ENCODE measurements around the gene IGF2R. TPM values are rescaled to one million over a fixed set of nuclear protein-coding genes. Genes with fewer than 3 reads are reported as not detected.

Gene IGF2R
- total and polyA plus RNA-seq, 2 of the 13 experiments (the other 11 are each of a cell fraction or from before 2014, with no cell fraction given), result 38.3 to 70.0 TPM

GRCh38 chr6:159979136-159979874 lies 10.4 kb downstream of the IGF2R start (continued):
- TF ChIP-seq, protein P1, sequence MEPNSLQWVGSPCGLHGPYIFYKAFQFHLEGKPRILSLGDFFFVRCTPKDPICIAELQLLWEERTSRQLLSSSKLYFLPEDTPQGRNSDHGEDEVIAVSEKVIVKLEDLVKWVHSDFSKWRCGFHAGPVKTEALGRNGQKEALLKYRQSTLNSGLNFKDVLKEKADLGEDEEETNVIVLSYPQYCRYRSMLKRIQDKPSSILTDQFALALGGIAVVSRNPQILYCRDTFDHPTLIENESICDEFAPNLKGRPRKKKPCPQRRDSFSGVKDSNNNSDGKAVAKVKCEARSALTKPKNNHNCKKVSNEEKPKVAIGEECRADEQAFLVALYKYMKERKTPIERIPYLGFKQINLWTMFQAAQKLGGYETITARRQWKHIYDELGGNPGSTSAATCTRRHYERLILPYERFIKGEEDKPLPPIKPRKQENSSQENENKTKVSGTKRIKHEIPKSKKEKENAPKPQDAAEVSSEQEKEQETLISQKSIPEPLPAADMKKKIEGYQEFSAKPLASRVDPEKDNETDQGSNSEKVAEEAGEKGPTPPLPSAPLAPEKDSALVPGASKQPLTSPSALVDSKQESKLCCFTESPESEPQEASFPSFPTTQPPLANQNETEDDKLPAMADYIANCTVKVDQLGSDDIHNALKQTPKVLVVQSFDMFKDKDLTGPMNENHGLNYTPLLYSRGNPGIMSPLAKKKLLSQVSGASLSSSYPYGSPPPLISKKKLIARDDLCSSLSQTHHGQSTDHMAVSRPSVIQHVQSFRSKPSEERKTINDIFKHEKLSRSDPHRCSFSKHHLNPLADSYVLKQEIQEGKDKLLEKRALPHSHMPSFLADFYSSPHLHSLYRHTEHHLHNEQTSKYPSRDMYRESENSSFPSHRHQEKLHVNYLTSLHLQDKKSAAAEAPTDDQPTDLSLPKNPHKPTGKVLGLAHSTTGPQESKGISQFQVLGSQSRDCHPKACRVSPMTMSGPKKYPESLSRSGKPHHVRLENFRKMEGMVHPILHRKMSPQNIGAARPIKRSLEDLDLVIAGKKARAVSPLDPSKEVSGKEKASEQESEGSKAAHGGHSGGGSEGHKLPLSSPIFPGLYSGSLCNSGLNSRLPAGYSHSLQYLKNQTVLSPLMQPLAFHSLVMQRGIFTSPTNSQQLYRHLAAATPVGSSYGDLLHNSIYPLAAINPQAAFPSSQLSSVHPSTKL (CRISPR knock-in tag; IDR thresholded peaks at IDR 0.05), result peak; percentile 54; the same call in 1 of the 2 replicates
- TF ChIP-seq ETV5 (CRISPR knock-in tag; IDR thresholded peaks at IDR 0.05; ENCODE audit: borderline replicate concordance) (no peak), AGO1 (IDR thresholded peaks at IDR 0.05; ENCODE audit: low read depth, low read length, poor library complexity, severe bottlenecking) (no peak), ZC3H13 (CRISPR knock-in tag; IDR thresholded peaks at IDR 0.05) (no peak), RBM22 (optimal IDR thresholded peaks at IDR 0.05; ENCODE audit: low read length) (peak; percentile 78), HOXD1 (CRISPR knock-in tag; IDR thresholded peaks at IDR 0.05) (no peak), U2AF2 (IDR thresholded peaks at IDR 0.05; ENCODE audit: low read depth, low read length) (no peak), FOXM1 (CRISPR knock-in tag; IDR thresholded peaks at IDR 0.05) (no peak), MXD1 (CRISPR knock-in tag; IDR thresholded peaks at IDR 0.05) (no peak), PITX1 (CRISPR knock-in tag; IDR thresholded peaks at IDR 0.05) (peak; percentile 89), SRY (CRISPR knock-in tag; IDR thresholded peaks at IDR 0.05) (no peak), ZNF768 (CRISPR knock-in tag; IDR thresholded peaks at IDR 0.05) (no peak), SPEN (CRISPR knock-in tag; IDR thresholded peaks at IDR 0.05; ENCODE audit: low read depth) (no peak), ZNF263 (CRISPR knock-in tag; IDR thresholded peaks at IDR 0.05) (peak; percentile 42; the same call in 1 of the 2 replicates), ZSCAN21 (CRISPR knock-in tag; IDR thresholded peaks at IDR 0.05; ENCODE audit: borderline replicate concordance) (0 out of 2 replicates have a peak, but pooled peaks have one; percentile 22), ZNF746 (CRISPR knock-in tag; IDR thresholded peaks at IDR 0.05) (no peak), NR0B2 (CRISPR knock-in tag; IDR thresholded peaks at IDR 0.05) (0 out of 2 replicates have a peak, but pooled peaks have one; percentile 20), ZNF644 (CRISPR knock-in tag; IDR thresholded peaks at IDR 0.05; ENCODE audit: low read depth) (peak; percentile 20; the same call in 1 of the 2 replicates)
- TF ChIP-seq, protein P2, sequence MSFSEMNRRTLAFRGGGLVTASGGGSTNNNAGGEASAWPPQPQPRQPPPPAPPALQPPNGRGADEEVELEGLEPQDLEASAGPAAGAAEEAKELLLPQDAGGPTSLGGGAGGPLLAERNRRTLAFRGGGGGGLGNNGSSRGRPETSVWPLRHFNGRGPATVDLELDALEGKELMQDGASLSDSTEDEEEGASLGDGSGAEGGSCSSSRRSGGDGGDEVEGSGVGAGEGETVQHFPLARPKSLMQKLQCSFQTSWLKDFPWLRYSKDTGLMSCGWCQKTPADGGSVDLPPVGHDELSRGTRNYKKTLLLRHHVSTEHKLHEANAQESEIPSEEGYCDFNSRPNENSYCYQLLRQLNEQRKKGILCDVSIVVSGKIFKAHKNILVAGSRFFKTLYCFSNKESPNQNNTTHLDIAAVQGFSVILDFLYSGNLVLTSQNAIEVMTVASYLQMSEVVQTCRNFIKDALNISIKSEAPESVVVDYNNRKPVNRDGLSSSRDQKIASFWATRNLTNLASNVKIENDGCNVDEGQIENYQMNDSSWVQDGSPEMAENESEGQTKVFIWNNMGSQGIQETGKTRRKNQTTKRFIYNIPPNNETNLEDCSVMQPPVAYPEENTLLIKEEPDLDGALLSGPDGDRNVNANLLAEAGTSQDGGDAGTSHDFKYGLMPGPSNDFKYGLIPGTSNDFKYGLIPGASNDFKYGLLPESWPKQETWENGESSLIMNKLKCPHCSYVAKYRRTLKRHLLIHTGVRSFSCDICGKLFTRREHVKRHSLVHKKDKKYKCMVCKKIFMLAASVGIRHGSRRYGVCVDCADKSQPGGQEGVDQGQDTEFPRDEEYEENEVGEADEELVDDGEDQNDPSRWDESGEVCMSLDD (CRISPR knock-in tag; IDR thresholded peaks at IDR 0.05; ENCODE audit: borderline replicate concordance), result no peak
- TF ChIP-seq, protein P3, sequence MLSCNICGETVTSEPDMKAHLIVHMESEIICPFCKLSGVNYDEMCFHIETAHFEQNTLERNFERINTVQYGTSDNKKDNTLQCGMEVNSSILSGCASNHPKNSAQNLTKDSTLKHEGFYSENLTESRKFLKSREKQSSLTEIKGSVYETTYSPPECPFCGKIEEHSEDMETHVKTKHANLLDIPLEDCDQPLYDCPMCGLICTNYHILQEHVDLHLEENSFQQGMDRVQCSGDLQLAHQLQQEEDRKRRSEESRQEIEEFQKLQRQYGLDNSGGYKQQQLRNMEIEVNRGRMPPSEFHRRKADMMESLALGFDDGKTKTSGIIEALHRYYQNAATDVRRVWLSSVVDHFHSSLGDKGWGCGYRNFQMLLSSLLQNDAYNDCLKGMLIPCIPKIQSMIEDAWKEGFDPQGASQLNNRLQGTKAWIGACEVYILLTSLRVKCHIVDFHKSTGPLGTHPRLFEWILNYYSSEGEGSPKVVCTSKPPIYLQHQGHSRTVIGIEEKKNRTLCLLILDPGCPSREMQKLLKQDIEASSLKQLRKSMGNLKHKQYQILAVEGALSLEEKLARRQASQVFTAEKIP (CRISPR knock-in tag; IDR thresholded peaks at IDR 0.05; ENCODE audit: borderline replicate concordance), result no peak

All from HepG2 (cell line).